AG09309 (cell line): ENCODE measurements around the gene COG7.

ENCODE experiments used
- DNase-seq: peaks from one replicate; pipeline ENCODE4 v3.0.0-alpha.2; 2010; ENCODE audit warnings: low read depth
- H3K4me3 ChIP-seq: 2 replicates; pipeline ENCODE4 v1.5.1; 2011; ENCODE audit warnings: mild to moderate bottlenecking, low read depth, low read length, moderate library complexity; ENCODE audit not compliant: control insufficient read depth
- CTCF ChIP-seq: IDR thresholded peaks from 2 replicates; pipeline ENCODE4 v1.5.1; 2011; ENCODE audit warnings: mild to moderate bottlenecking, low read depth, low read length, inconsistent platforms; ENCODE audit not compliant: insufficient read depth, control insufficient read depth; ENCODE audit errors: missing control alignments

Gene COG7

GRCh38 chr16:23374721-23375510, 78.1 kb downstream of the COG7 start:
- DNase-seq: no peak
- no peak for TF ChIP-seq CTCF
- no peak overlapping the region for H3K4me3 ChIP-seq

GRCh38 chr16:23373436-23374219, 79.4 kb downstream of the COG7 start:
- TF ChIP-seq CTCF: no peak
- DNase-seq: no peak
- H3K4me3 ChIP-seq: no peak overlapping the region

GRCh38 chr16:23371368-23371767, 81.6 kb downstream of the COG7 start:
- DNase-seq: no peak
- H3K4me3 ChIP-seq: no peak overlapping the region
- no peak for TF ChIP-seq CTCF

GRCh38 chr16:23369416-23369815, 83.6 kb downstream of the COG7 start:
- DNase-seq: no peak
- no peak for TF ChIP-seq CTCF
- H3K4me3 ChIP-seq: no peak overlapping the region

- no peak for DNase-seq
- TF ChIP-seq CTCF: no peak
- no peak overlapping the region for H3K4me3 ChIP-seq
Measured at GRCh38 chr16:23368469-23368868, 84.5 kb downstream of the COG7 start.

- H3K4me3 ChIP-seq: no peak overlapping the region
- TF ChIP-seq CTCF: no peak
- DNase-seq: no peak
Measured at GRCh38 chr16:23367988-23368387, 85.0 kb downstream of the COG7 start.
